Aorta (tissue), 5 donors: ENCODE measurements around the gene ZNF521. TPM values are rescaled to one million over a fixed set of nuclear protein-coding genes. Genes with fewer than 3 reads are reported as not detected.

Experiments used
- ATAC-seq: fragments of 200-7000 bp; cut with Tn5 transposase; one replicate; pipeline ENCODE4 v1.9.1; 2022; ENCODE audit warnings: moderate library complexity; ENCODE audit not compliant: low FRiP score
- DNase-seq, 2 donors: peaks; one replicate each; pipeline ENCODE4 v3.0.0-alpha.2; 2020
- H3K27ac ChIP-seq, 2 donors: one replicate each; pipeline ENCODE4 v1.5.1; 2013; ENCODE audit warnings: low read length in 2 of 2, mild to moderate bottlenecking in 2 of 2, moderate library complexity in 2 of 2, control low read depth in 1 of 2, inconsistent platforms in 1 of 2, low read depth in 1 of 2
- H3K27me3 ChIP-seq, 2 donors: one replicate each; pipeline ENCODE4 v1.6.1; 2013; ENCODE audit warnings: control low read depth in 1 of 2, low read length in 1 of 2, mild to moderate bottlenecking in 1 of 2, moderate library complexity in 1 of 2; ENCODE audit not compliant: insufficient read depth in 2 of 2, control insufficient read depth in 1 of 2
- H3K36me3 ChIP-seq, 2 donors: one replicate each; pipeline ENCODE4 v1.6.1; 2013; ENCODE audit warnings: control low read depth in 1 of 2, low read length in 1 of 2, mild to moderate bottlenecking in 1 of 2; ENCODE audit not compliant: insufficient read depth in 2 of 2, control insufficient read depth in 1 of 2
- H3K4me1 ChIP-seq, 2 donors: one replicate each; pipeline ENCODE4 v1.6.1; 2013; ENCODE audit warnings: low read length in 2 of 2, control low read depth in 1 of 2, mild to moderate bottlenecking in 1 of 2, moderate library complexity in 1 of 2; ENCODE audit not compliant: insufficient read depth in 2 of 2, control insufficient read depth in 1 of 2
- H3K4me3 ChIP-seq, 2 donors: one replicate each; pipeline ENCODE4 v1.5.1; 2013; ENCODE audit warnings: low read length in 2 of 2, control low read depth in 1 of 2, mild to moderate bottlenecking in 1 of 2
- H3K9me3 ChIP-seq: one replicate; pipeline ENCODE4 v1.6.1; 2013; ENCODE audit warnings: mild to moderate bottlenecking, low read length; ENCODE audit not compliant: control insufficient read depth
- WGBS, 2 donors: extraction: QIAGEN DNeasy Blood & Tissue Kit; methylation state at CpG; one replicate each; pipeline ENCODE4 v1.1.7; 2013; 5-methylcytosine and 5-hydroxymethylcytosine counted together
- intact Hi-C, 2 donors: fragments of 100-400 bp; cut with DNase I; formaldehyde crosslinking; loops; one replicate each; pipeline versions ENCODE4 v1.14.2 to v1.15.0; 2022
- polyA plus RNA-seq, 2 donors: library from polyadenylated mRNA; stranded (reverse); fragments of 200-250 nt; gene quantifications; one replicate each; pipeline ENCODE4 v1.2.3, GENCODE V29; 2013
- total RNA-seq, 2 donors: library from RNA; stranded (reverse); fragmentation: NEBNext Ultra II Directional; extraction: Animal tissue kit (Norgen Biotek cat#: 25700); gene quantifications; one replicate each; pipeline ENCODE4 v1.2.1, GENCODE V29; 2021
- donor health status: healthy with polysubstance abuse.
- donor health status: Bipolar disorder and iron deficiency.
- donor health status: DM: no; HTN: no; CAD: no.
- donor health status: DM: no; HTN: no; CAD: no.
- donor health status: DM: yes; HTN: yes; CAD: no.

Gene ZNF521
- total and polyA plus RNA-seq, 4 donors = 0.84 to 88.7 (median 14.6) TPM

- Histone ChIP-seq H3K27ac (no peak overlapping the region), H3K9me3 (no peaks in the 10 kb centered on the region), H3K27me3 (peaks cover 0 to 2% of the 10 kb centered on the region in 2 donors), H3K4me1 (no peaks in the 10 kb centered on the region), H3K4me3 (no peak overlapping the region), H3K36me3 (no peaks in the 10 kb centered on the region)
- no peak for ATAC-seq
- 46 to 67% methylated on average over 4 of the region's 4 CpGs for WGBS, 2 donors
- DNase-seq = no peak
- intact Hi-C loops = no loop called here
These were observed 299.4 kb downstream of the ZNF521 start for GRCh38 chr18:25052511-25052921.

GRCh38 chr18:25050605-25051004, 301.4 kb downstream of the ZNF521 start:
- no peak for DNase-seq
- Histone ChIP-seq H3K36me3 (no peaks in the 10 kb centered on the region), H3K9me3 (no peaks in the 10 kb centered on the region), H3K27ac (no peak overlapping the region), H3K4me3 (no peak overlapping the region), H3K27me3 (no peaks in the 10 kb centered on the region), H3K4me1 (no peaks in the 10 kb centered on the region)
- intact Hi-C loops = no loop called here
- ATAC-seq = no peak
- 83 to 92% methylated on average over 6 of the region's 6 CpGs for WGBS, 2 donors

GRCh38 chr18:25047983-25048382, 304.0 kb downstream of the ZNF521 start:
- H3K27me3 ChIP-seq = no peaks in the 10 kb centered on the region
- H3K27ac ChIP-seq = no peak overlapping the region
- no peaks in the 10 kb centered on the region for H3K36me3 ChIP-seq
- intact Hi-C loops = no loop called here
- WGBS, 2 donors = 40 to 48% methylated on average over 9 of the region's 9 CpGs
- H3K9me3 ChIP-seq = no peaks in the 10 kb centered on the region
- no peak for DNase-seq
- H3K4me1 ChIP-seq = no peaks in the 10 kb centered on the region
- H3K4me3 ChIP-seq = no peak overlapping the region
- no peak for ATAC-seq

GRCh38 chr18:25047421-25047820, 304.5 kb downstream of the ZNF521 start:
- intact Hi-C loops = no loop called here
- Histone ChIP-seq H3K36me3 (no peaks in the 10 kb centered on the region), H3K27me3 (no peaks in the 10 kb centered on the region), H3K4me1 (no peaks in the 10 kb centered on the region), H3K9me3 (no peaks in the 10 kb centered on the region), H3K27ac (no peak overlapping the region), H3K4me3 (no peak overlapping the region)
- WGBS, 2 donors = 88 to 89% methylated on average over 3 of the region's 3 CpGs
- DNase-seq (no peak), ATAC-seq (no peak)

- no peaks in the 10 kb centered on the region for H3K27me3 ChIP-seq
- H3K36me3 ChIP-seq = no peaks in the 10 kb centered on the region
- no peak overlapping the region for H3K4me3 ChIP-seq
- intact Hi-C loops = no loop called here
- no peaks in the 10 kb centered on the region for H3K4me1 ChIP-seq
- no peaks in the 10 kb centered on the region for H3K9me3 ChIP-seq
- H3K27ac ChIP-seq = no peak overlapping the region
- ATAC-seq (no peak), DNase-seq (no peak)
- 43 to 48% methylated on average over 2 of the region's 2 CpGs for WGBS, 2 donors
These were observed 307.3 kb downstream of the ZNF521 start for GRCh38 chr18:25044694-25045093.

GRCh38 chr18:25043104-25043503, 308.9 kb downstream of the ZNF521 start:
- DNase-seq = no peak
- Histone ChIP-seq H3K36me3 (no peaks in the 10 kb centered on the region), H3K4me1 (no peaks in the 10 kb centered on the region), H3K27ac (no peak overlapping the region), H3K9me3 (no peaks in the 10 kb centered on the region), H3K27me3 (no peaks in the 10 kb centered on the region), H3K4me3 (no peak overlapping the region)
- no peak for ATAC-seq
- WGBS, 2 donors = 79 to 87% methylated on average over 4 of the region's 4 CpGs
- intact Hi-C loops = no loop called here

GRCh38 chr18:25042641-25043051, 309.3 kb downstream of the ZNF521 start:
- intact Hi-C loops = no loop called here
- no peaks in the 10 kb centered on the region for H3K27me3 ChIP-seq
- no peak overlapping the region for H3K27ac ChIP-seq
- 45 to 68% methylated on average over 4 of the region's 4 CpGs for WGBS, 2 donors
- no peaks in the 10 kb centered on the region for H3K4me1 ChIP-seq
- H3K36me3 ChIP-seq = no peaks in the 10 kb centered on the region
- ATAC-seq (no peak), DNase-seq (no peak)
- H3K4me3 ChIP-seq = no peak overlapping the region
- H3K9me3 ChIP-seq = no peaks in the 10 kb centered on the region

- Histone ChIP-seq H3K9me3 (no peaks in the 10 kb centered on the region), H3K27me3 (no peaks in the 10 kb centered on the region), H3K36me3 (no peaks in the 10 kb centered on the region), H3K4me3 (no peak overlapping the region), H3K27ac (no peak overlapping the region), H3K4me1 (no peaks in the 10 kb centered on the region)
- ATAC-seq = no peak
- intact Hi-C loops = no loop called here
- WGBS, 2 donors = 88 to 91% methylated on average over 3 of the region's 3 CpGs
- DNase-seq = no peak
These were observed 312.2 kb downstream of the ZNF521 start for GRCh38 chr18:25039781-25040180.

GRCh38 chr18:25038261-25038660, 313.7 kb downstream of the ZNF521 start:
- H3K27ac ChIP-seq = no peak overlapping the region
- H3K27me3 ChIP-seq = no peaks in the 10 kb centered on the region
- DNase-seq = no peak
- intact Hi-C loops = no loop called here
- no peak overlapping the region for H3K4me3 ChIP-seq
- 88 to 93% methylated on average over 8 of the region's 8 CpGs for WGBS, 2 donors
- no peaks in the 10 kb centered on the region for H3K36me3 ChIP-seq
- no peaks in the 10 kb centered on the region for H3K9me3 ChIP-seq
- ATAC-seq = no peak
- H3K4me1 ChIP-seq = no peaks in the 10 kb centered on the region
